Measurements from ENCODE around the gene IDUA. TPM values are rescaled to one million over a fixed set of nuclear protein-coding genes. Genes with fewer than 3 reads are reported as not detected.

IDUA gene
- total and polyA plus RNA-seq, 4 donors, result 3.0 to 4.5 (median 3.8) TPM

DNA sequence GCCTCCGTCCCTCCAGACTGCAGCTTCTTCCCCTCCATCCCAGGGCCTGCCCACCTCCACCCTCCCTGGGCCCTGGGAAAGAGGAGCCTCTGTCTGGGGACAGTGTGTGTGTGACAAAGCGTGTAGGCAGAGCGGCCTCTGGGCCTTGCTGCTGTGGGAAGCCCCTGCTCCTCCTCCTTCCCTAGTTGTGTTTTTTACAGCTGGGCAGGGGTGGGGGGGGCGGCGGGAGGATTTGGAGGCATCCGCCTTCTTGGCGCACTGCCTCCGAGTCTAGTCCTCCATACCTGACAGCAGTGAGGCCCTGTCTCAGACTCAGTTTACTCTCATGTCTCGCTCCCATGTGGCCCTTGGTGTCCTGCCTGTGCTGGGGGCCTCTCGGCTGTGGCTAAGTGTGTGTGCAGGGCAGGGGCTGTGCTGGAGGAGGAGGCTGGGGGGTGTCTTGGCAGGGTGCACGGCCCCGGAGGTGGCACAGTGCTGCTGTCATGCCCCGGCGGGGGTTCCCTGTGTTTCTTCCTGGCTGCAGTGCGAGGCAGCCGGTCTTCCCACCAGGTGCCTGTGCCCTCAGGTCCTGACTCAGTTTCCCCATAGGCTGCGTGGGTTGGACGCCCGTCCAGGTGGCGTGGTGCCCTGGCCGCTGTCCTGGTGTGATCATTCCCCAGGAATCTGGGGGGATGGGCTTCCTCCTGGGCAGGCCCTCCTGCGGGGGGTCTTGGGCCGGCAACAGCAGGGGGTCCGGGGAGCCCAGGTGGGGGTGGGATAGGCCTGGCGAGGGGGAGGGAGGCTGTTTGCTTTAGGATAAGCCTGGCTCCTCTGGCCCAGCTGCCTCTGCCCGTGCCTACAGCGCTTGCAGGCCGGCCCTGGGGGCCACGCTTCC, 31.5 kb downstream of the IDUA start:
- H3K4me3 ChIP-seq (ENCODE audit: low read depth in 1 of 3, low read length in 3 of 3), result no peak overlapping the region
- no peaks in the 10 kb centered on the region for H3K27me3 ChIP-seq (ENCODE audit: control insufficient read depth in 4 of 4, insufficient read depth in 4 of 4, low read length in 3 of 4)
- H3K27ac ChIP-seq (ENCODE audit: low read depth in 1 of 2, low read length in 2 of 2), result no peak overlapping the region
- WGBS, result 90% methylated on average over 29 of the region's 29 CpGs
- H3K9me3 ChIP-seq (ENCODE audit: control insufficient read depth in 4 of 4, low read length in 3 of 4), result no peaks in the 10 kb centered on the region
- H3K9ac ChIP-seq (ENCODE audit: low read depth in 1 of 2, low read length in 2 of 2), result no peak overlapping the region
- peaks cover 0 to 13% (median 0%) of the 10 kb centered on the region in 4 donors for H3K36me3 ChIP-seq (ENCODE audit: control insufficient read depth in 4 of 4, insufficient read depth in 3 of 4, low read depth in 1 of 4, low read length in 3 of 4)
- DNase-seq (ENCODE audit: low spot score), result no peak
- no peak for TF ChIP-seq TAF1 (conservative IDR thresholded peaks at IDR 0.05)
- TF ChIP-seq FOXA2 (IDR thresholded peaks at IDR 0.05), result no peak
- no peak for TF ChIP-seq GABPA (IDR thresholded peaks at IDR 0.05 in 1 of 2, conservative IDR thresholded peaks at IDR 0.05 in 1 of 2)
- no peak for TF ChIP-seq RAD21 (IDR thresholded peaks at IDR 0.05)
- no peak for TF ChIP-seq YY1 (IDR thresholded peaks at IDR 0.05)
- TF ChIP-seq ZBTB33 (IDR thresholded peaks at IDR 0.05), result no peak
- no peak for TF ChIP-seq MAX (IDR thresholded peaks at IDR 0.05)
- no peak for TF ChIP-seq NR2F2 (IDR thresholded peaks at IDR 0.05)
- TF ChIP-seq, protein P1, sequence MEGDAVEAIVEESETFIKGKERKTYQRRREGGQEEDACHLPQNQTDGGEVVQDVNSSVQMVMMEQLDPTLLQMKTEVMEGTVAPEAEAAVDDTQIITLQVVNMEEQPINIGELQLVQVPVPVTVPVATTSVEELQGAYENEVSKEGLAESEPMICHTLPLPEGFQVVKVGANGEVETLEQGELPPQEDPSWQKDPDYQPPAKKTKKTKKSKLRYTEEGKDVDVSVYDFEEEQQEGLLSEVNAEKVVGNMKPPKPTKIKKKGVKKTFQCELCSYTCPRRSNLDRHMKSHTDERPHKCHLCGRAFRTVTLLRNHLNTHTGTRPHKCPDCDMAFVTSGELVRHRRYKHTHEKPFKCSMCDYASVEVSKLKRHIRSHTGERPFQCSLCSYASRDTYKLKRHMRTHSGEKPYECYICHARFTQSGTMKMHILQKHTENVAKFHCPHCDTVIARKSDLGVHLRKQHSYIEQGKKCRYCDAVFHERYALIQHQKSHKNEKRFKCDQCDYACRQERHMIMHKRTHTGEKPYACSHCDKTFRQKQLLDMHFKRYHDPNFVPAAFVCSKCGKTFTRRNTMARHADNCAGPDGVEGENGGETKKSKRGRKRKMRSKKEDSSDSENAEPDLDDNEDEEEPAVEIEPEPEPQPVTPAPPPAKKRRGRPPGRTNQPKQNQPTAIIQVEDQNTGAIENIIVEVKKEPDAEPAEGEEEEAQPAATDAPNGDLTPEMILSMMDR (IDR thresholded peaks at IDR 0.05; ENCODE audit: low read depth, low read length, missing input control), result no peak
- no peak for TF ChIP-seq HNF4A (conservative IDR thresholded peaks at IDR 0.05)
- no peak for TF ChIP-seq ATF3 (IDR thresholded peaks at IDR 0.05)
- no peak for TF ChIP-seq FOXA1 (IDR thresholded peaks at IDR 0.05)
- no peak for TF ChIP-seq JUND (IDR thresholded peaks at IDR 0.05)
- TF ChIP-seq RXRA (IDR thresholded peaks at IDR 0.05), result no peak
- no peak for TF ChIP-seq EGR1 (IDR thresholded peaks at IDR 0.05; ENCODE audit: low read depth in 2 of 2)
- H3K4me1 ChIP-seq (ENCODE audit: control insufficient read depth in 4 of 4, insufficient read depth in 4 of 4, low read length in 3 of 4), result peaks cover 2 to 6% (median 4%) of the 10 kb centered on the region in 4 donors

- Histone ChIP-seq H3K36me3 (ENCODE audit: control insufficient read depth in 4 of 4, insufficient read depth in 3 of 4, low read depth in 1 of 4, low read length in 3 of 4) (peaks cover 0 to 15% (median under 1%) of the 10 kb centered on the region in 4 donors), H3K4me3 (ENCODE audit: low read depth in 1 of 3, low read length in 3 of 3) (no peak overlapping the region), H3K9ac (ENCODE audit: low read depth in 1 of 2, low read length in 2 of 2) (no peak overlapping the region), H3K9me3 (ENCODE audit: control insufficient read depth in 4 of 4, low read length in 3 of 4) (no peaks in the 10 kb centered on the region), H3K27me3 (ENCODE audit: control insufficient read depth in 4 of 4, insufficient read depth in 4 of 4, low read length in 3 of 4) (no peaks in the 10 kb centered on the region), H3K4me1 (ENCODE audit: control insufficient read depth in 4 of 4, insufficient read depth in 4 of 4, low read length in 3 of 4) (peaks cover 0 to 1% (median 0%) of the 10 kb centered on the region in 4 donors), H3K27ac (ENCODE audit: low read depth in 1 of 2, low read length in 2 of 2) (no peak overlapping the region)
- 83% methylated on average over 9 of the region's 9 CpGs for WGBS
- no peak for DNase-seq (ENCODE audit: low spot score)
- TF ChIP-seq ATF3 (IDR thresholded peaks at IDR 0.05) (no peak), FOXA2 (IDR thresholded peaks at IDR 0.05) (no peak), JUND (IDR thresholded peaks at IDR 0.05) (no peak), FOXA1 (IDR thresholded peaks at IDR 0.05) (no peak), RXRA (IDR thresholded peaks at IDR 0.05) (no peak), EGR1 (IDR thresholded peaks at IDR 0.05; ENCODE audit: low read depth in 2 of 2) (no peak), GABPA (IDR thresholded peaks at IDR 0.05 in 1 of 2, conservative IDR thresholded peaks at IDR 0.05 in 1 of 2) (no peak), TAF1 (conservative IDR thresholded peaks at IDR 0.05) (no peak)
- TF ChIP-seq, protein P2, sequence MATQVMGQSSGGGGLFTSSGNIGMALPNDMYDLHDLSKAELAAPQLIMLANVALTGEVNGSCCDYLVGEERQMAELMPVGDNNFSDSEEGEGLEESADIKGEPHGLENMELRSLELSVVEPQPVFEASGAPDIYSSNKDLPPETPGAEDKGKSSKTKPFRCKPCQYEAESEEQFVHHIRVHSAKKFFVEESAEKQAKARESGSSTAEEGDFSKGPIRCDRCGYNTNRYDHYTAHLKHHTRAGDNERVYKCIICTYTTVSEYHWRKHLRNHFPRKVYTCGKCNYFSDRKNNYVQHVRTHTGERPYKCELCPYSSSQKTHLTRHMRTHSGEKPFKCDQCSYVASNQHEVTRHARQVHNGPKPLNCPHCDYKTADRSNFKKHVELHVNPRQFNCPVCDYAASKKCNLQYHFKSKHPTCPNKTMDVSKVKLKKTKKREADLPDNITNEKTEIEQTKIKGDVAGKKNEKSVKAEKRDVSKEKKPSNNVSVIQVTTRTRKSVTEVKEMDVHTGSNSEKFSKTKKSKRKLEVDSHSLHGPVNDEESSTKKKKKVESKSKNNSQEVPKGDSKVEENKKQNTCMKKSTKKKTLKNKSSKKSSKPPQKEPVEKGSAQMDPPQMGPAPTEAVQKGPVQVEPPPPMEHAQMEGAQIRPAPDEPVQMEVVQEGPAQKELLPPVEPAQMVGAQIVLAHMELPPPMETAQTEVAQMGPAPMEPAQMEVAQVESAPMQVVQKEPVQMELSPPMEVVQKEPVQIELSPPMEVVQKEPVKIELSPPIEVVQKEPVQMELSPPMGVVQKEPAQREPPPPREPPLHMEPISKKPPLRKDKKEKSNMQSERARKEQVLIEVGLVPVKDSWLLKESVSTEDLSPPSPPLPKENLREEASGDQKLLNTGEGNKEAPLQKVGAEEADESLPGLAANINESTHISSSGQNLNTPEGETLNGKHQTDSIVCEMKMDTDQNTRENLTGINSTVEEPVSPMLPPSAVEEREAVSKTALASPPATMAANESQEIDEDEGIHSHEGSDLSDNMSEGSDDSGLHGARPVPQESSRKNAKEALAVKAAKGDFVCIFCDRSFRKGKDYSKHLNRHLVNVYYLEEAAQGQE (IDR thresholded peaks at IDR 0.05), result no peak
- TF ChIP-seq, protein P1 (IDR thresholded peaks at IDR 0.05; ENCODE audit: low read depth, low read length, missing input control), result no peak
Observed at GRCh38 chr4:1019320-1019719, 32.5 kb downstream of the IDUA start.

Measured in liver (tissue), 9 donors.